ENCODE data around the gene BCAR1. TPM values are rescaled to one million over a fixed set of nuclear protein-coding genes. Genes with fewer than 3 reads are reported as not detected.

The BCAR1 gene
- total and polyA plus RNA-seq, 10 of the 15 experiments (the other 5 are each of a cell fraction or from before 2014, with no cell fraction given), result 0.13 to 14.1 (median 2.8) TPM; not detected in 1

DNA sequence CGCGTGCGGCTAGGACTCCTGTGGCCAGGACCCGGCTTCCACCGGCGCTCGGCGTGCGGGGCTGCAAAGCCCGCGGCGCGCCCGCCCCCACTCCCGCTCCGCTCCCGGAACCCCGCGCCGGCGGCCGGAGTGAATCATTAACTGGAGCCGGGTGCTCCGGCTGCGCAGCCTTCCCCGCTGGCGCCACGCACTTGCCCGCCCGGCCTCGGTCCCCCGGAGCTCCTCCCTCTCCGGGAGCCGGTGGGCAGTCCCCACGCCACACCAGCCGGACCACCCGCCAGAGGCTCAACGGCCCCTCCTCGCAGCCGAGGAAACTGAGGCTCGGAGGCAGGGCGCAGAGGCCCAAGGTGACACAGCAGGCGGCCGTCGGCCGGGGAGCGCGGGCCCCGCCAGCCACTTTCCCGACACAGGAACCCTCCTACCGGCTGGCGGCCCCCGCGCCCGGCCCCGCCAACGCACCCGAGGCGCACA lies 580 bp downstream of the BCAR1 start:
- RAD21 ChIA-PET (ENCODE audit: unreplicated experiment), result interaction anchor here (0.7 to 1.8 kb wide), 5 partner anchors 8 to 140 kb away, joined by 3 to 9 read pairs (median 6); no protein-coding TSS in a partner anchor
- Histone ChIP-seq H3K9ac (ENCODE audit: control insufficient read depth, insufficient read depth, low read length) (peak overlapping the region; percentile 47), H3K79me2 (ENCODE audit: control insufficient read depth, insufficient read depth, low read length) (no peaks in the 10 kb centered on the region; the same call in 1 of the 2 replicates), H3K36me3 (ENCODE audit: control insufficient read depth in 2 of 2, insufficient read depth in 2 of 2, low read length in 1 of 2) (no peaks in the 10 kb centered on the region), H2AFZ (ENCODE audit: control insufficient read depth, low read depth, low read length) (no peak overlapping the region), H3K27me3 (replicated peaks in 1 of 2; ENCODE audit: control insufficient read depth in 2 of 2, insufficient read depth in 2 of 2, low read length in 1 of 2) (peaks cover 0 to 4% of the 10 kb centered on the region in 2 experiments; a peak in 1 of 4 replicates), H3K4me2 (ENCODE audit: control insufficient read depth, insufficient read depth) (peak overlapping the region; percentile 86), H3K4me1 (ENCODE audit: control insufficient read depth, insufficient read depth, low read length) (peaks cover 4% of the 10 kb centered on the region), H3K27ac (ENCODE audit: control insufficient read depth, insufficient read depth) (no peak overlapping the region), H3K9me3 (replicated peaks; ENCODE audit: control insufficient read depth, insufficient read depth, low read length) (no peaks in the 10 kb centered on the region), H4K20me1 (ENCODE audit: control insufficient read depth, insufficient read depth) (peaks cover 16% of the 10 kb centered on the region), H3K4me3 (peak overlapping the region; percentile 61)
- intact Hi-C loops (cut with micrococcal nuclease; ENCODE audit: unreplicated experiment) (no loop called here), in situ Hi-C loops (cut with MboI) (no loop called here)
- DNase-seq (ENCODE audit: low read depth, low spot score) (no peak), ATAC-seq (peak; percentile 56), FAIRE-seq (no peak)
- BruUV-seq (replicated peaks), result no TSS peak
- 2% methylated on average over 31 of the region's 59 CpGs for WGBS (ENCODE audit: insufficient coverage, insufficient replicate concordance, low lambda C conversion rate, missing lambda C conversion rate)
- CTCF ChIA-PET, result interaction anchor here (0.7 to 1.9 kb wide), 5 partner anchors 17 to 151 kb away, joined by 3 to 11 read pairs (median 4); no protein-coding TSS in a partner anchor
- POLR2A ChIA-PET, result no interaction called here
- TF ChIP-seq TCF3 (IDR thresholded peaks at IDR 0.05; ENCODE audit: borderline replicate concordance, insufficient read depth, low read depth, low read length), result 0 out of 2 replicates have a peak, but pooled peaks have one; percentile 8
- 0 out of 3 replicates have a peak, but pooled peaks of 1 of the 2 experiments have one; percentile 32 for TF ChIP-seq EGR1 (IDR thresholded peaks at IDR 0.05; ENCODE audit: borderline replicate concordance in 1 of 2, low read depth in 2 of 2, low read length in 2 of 2)
- no peak for TF ChIP-seq NFYA (IDR thresholded peaks at IDR 0.05; ENCODE audit: borderline replicate concordance, low read depth, low read length)
- peak; percentile 41 for TF ChIP-seq SUZ12 (IDR thresholded peaks at IDR 0.05; ENCODE audit: unreplicated experiment)
- SMC1A ChIA-PET (ENCODE audit: uncharacterized antibody, unreplicated experiment), result interaction anchor here (1.1 to 1.9 kb wide), 2 partner anchors 67 to 134 kb away, joined by 3 to 8 read pairs; no protein-coding TSS in a partner anchor
